RWPE2 (cell line): ENCODE data around the gene COL4A2.

Experiments used
- ATAC-seq: fragments of 200-7000 bp; cut with Tn5 transposase; 3 replicates; pipeline ENCODE4 v1.9.1; 2021; ENCODE audit warnings: low read depth
- DNase-seq: peaks from one replicate; pipeline ENCODE4 v3.0.0-alpha.2; 2020; ENCODE audit warnings: low spot score
- H3K27ac ChIP-seq: fragments of 450-650 bp; 2 replicates; pipeline ENCODE4 v1.5.1; 2017; ENCODE audit warnings: mild to moderate bottlenecking; ENCODE audit not compliant: poor library complexity, severe bottlenecking
- H3K27me3 ChIP-seq: fragments of 250-450 bp; sonication (Bioruptor Pico); 2 replicates; pipeline ENCODE4 v1.5.1; 2021; ENCODE audit warnings: mild to moderate bottlenecking, moderate library complexity; ENCODE audit not compliant: insufficient read depth, poor library complexity, severe bottlenecking
- H3K36me3 ChIP-seq: fragments of 250-450 bp; sonication (Bioruptor Pico); 2 replicates; pipeline ENCODE4 v1.5.1; 2020; ENCODE audit warnings: low read depth, mild to moderate bottlenecking, moderate library complexity
- H3K4me1 ChIP-seq: fragments of 250-450 bp; sonication (Bioruptor Pico); 2 replicates; pipeline ENCODE4 v1.5.1; 2021; ENCODE audit warnings: mild to moderate bottlenecking, moderate library complexity; ENCODE audit not compliant: insufficient read depth, poor library complexity, severe bottlenecking
- H3K4me3 ChIP-seq: fragments of 250-450 bp; sonication (Bioruptor Pico); 2 replicates; pipeline ENCODE4 v1.5.1; 2021; ENCODE audit warnings: mild to moderate bottlenecking, moderate library complexity; ENCODE audit not compliant: severe bottlenecking
- H3K9me3 ChIP-seq: fragments of 250-450 bp; sonication (Bioruptor Pico); 2 replicates; pipeline ENCODE4 v1.5.1; 2021; ENCODE audit warnings: mild to moderate bottlenecking, moderate library complexity; ENCODE audit not compliant: severe bottlenecking
- CTCF ChIP-seq: fragments of 450-650 bp; IDR thresholded peaks from one replicate; pipeline ENCODE4 v1.5.1; 2017; ENCODE audit warnings: mild to moderate bottlenecking, moderate library complexity; ENCODE audit not compliant: poor library complexity, severe bottlenecking

Gene COL4A2

GRCh38 chr13:110351636-110352420, 44.7 kb downstream of the COL4A2 start:
- Histone ChIP-seq H3K36me3 (peaks cover under 1% of the 10 kb centered on the region; the same call in 1 of the 2 replicates), H3K4me1 (peaks cover 24% of the 10 kb centered on the region), H3K27ac (peak overlapping the region; percentile 99), H3K4me3 (no peak overlapping the region), H3K27me3 (no peaks in the 10 kb centered on the region), H3K9me3 (no peaks in the 10 kb centered on the region)
- TF ChIP-seq CTCF = no peak
- no peak for DNase-seq
- ATAC-seq = no peak

GRCh38 chr13:110352735-110353134, 45.7 kb downstream of the COL4A2 start:
- Histone ChIP-seq H3K36me3 (peaks cover 10% of the 10 kb centered on the region), H3K4me1 (peaks cover 16% of the 10 kb centered on the region), H3K4me3 (no peak overlapping the region), H3K27me3 (no peaks in the 10 kb centered on the region), H3K27ac (peak overlapping the region; percentile 99), H3K9me3 (no peaks in the 10 kb centered on the region)
- TF ChIP-seq CTCF = peak; percentile 24
- DNase-seq (no peak), ATAC-seq (no peak)

GRCh38 chr13:110353339-110353977, 46.4 kb downstream of the COL4A2 start:
- Histone ChIP-seq H3K4me3 (no peak overlapping the region), H3K27me3 (no peaks in the 10 kb centered on the region), H3K27ac (peak overlapping the region; percentile 99), H3K36me3 (peaks cover 17% of the 10 kb centered on the region), H3K9me3 (no peaks in the 10 kb centered on the region), H3K4me1 (peaks cover 11% of the 10 kb centered on the region)
- DNase-seq (no peak), ATAC-seq (no peak)
- TF ChIP-seq CTCF = no peak

- H3K36me3 ChIP-seq = peaks cover 24% of the 10 kb centered on the region
- peak overlapping the region; percentile 99 for H3K27ac ChIP-seq
- peaks cover 5% of the 10 kb centered on the region for H3K4me1 ChIP-seq
- H3K27me3 ChIP-seq = no peaks in the 10 kb centered on the region
- H3K4me3 ChIP-seq = no peak overlapping the region
- TF ChIP-seq CTCF = no peak
- no peaks in the 10 kb centered on the region for H3K9me3 ChIP-seq
- DNase-seq = no peak
- no peak for ATAC-seq
Observed at GRCh38 chr13:110354123-110354627, 47.1 kb downstream of the COL4A2 start.
